Measurements from ENCODE around the gene SLC27A1.
"Not testable (repeated sequence)": the region's sequence is repeated elsewhere in the genome, so short reads cannot be mapped to it uniquely, and the experiment has no call there.

SLC27A1 gene

DNA sequence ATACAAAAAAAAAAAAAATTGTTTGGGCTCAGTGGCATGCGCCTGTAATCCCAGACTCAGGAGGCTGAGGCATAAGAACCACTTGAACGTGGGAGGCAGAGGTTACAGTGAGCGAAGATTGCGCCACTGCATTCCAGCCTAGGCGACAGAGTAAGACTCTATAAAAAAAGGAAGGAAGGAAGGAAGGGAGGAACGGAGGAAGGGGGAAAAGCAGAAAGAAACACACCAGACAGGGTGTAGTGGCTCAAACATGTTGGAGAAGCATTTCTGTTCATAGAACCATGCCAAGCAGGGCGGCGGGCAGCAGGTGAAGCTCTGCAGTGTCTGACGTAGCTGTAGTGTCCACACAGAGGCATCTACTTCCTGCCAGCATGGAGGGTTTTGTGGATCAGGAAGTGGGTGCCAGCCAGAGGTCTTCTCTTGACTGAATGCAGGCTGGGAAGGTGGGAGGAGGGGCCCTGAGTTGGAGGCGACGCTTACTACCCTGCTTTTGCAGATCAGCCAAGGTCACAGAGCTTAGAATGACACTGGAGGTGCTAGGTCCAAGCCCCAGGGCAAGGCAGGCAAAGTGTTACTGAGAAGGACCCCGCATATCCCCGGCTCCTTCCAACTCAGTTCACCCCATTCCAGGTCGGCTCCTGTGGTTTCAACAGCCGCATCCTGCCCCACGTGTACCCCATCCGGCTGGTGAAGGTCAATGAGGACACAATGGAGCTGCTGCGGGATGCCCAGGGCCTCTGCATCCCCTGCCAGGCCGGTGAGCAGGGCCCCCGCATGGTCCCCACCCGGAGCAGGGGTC, 29.5 kb downstream of the SLC27A1 start:
- H3K9me3 ChIP-seq (ENCODE audit: control insufficient read depth in 1 of 2, low read length in 2 of 2), result no peaks in the 10 kb centered on the region
- peaks cover 4 to 7% of the 10 kb centered on the region in 2 donors for H3K36me3 ChIP-seq (ENCODE audit: control insufficient read depth in 1 of 2, insufficient read depth in 2 of 2, low read length in 2 of 2)
- H3K4me3 ChIP-seq (ENCODE audit: low read depth in 1 of 2, low read length in 2 of 2), result no peak overlapping the region
- no peak overlapping the region for H3K9ac ChIP-seq (ENCODE audit: low read depth in 1 of 2, low read length in 2 of 2)
- H3K4me1 ChIP-seq (ENCODE audit: control insufficient read depth in 1 of 2, insufficient read depth in 2 of 2, low read length in 2 of 2), result peaks cover 0 to 14% of the 10 kb centered on the region in 2 donors
- H3K27me3 ChIP-seq (ENCODE audit: control insufficient read depth in 1 of 2, insufficient read depth in 2 of 2, low read length in 2 of 2), result no peaks in the 10 kb centered on the region
- no peak overlapping the region for H3K27ac ChIP-seq (ENCODE audit: low read depth, low read length)

DNA sequence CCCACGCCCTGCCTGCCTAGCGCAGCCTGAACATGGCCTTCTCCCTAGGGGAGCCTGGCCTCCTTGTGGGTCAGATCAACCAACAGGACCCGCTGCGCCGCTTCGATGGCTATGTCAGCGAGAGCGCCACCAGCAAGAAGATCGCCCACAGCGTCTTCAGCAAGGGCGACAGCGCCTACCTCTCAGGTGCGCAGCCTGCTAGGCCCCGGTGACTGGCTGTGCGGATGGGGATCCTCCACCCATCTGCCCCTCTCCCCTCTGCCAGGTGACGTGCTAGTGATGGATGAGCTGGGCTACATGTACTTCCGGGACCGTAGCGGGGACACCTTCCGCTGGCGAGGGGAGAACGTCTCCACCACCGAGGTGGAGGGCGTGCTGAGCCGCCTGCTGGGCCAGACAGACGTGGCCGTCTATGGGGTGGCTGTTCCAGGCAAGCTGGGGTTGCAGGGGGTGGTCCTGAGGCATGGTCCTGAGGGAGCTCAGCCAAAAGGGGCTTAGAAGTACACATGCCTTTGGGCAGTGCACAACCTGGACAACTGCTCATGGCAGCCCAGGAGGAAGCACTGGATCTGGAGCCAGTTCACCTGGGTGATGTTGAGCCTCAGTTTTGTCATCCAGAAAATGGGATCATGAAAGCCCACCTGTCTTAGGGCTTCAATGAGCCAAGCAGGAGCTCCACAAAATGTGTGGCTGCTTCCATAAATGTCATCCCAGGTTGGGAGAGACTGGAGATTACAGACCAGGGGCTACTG, 30.3 kb downstream of the SLC27A1 start:
- Histone ChIP-seq H3K4me1 (ENCODE audit: control insufficient read depth in 1 of 2, insufficient read depth in 2 of 2, low read length in 2 of 2) (peaks cover 0 to 14% of the 10 kb centered on the region in 2 donors), H3K27ac (ENCODE audit: low read depth, low read length) (no peak overlapping the region), H3K4me3 (ENCODE audit: low read depth in 1 of 2, low read length in 2 of 2) (no peak overlapping the region), H3K36me3 (ENCODE audit: control insufficient read depth in 1 of 2, insufficient read depth in 2 of 2, low read length in 2 of 2) (peaks cover 4 to 9% of the 10 kb centered on the region in 2 donors), H3K9ac (ENCODE audit: low read depth in 1 of 2, low read length in 2 of 2) (no peak overlapping the region), H3K9me3 (ENCODE audit: control insufficient read depth in 1 of 2, low read length in 2 of 2) (no peaks in the 10 kb centered on the region), H3K27me3 (ENCODE audit: control insufficient read depth in 1 of 2, insufficient read depth in 2 of 2, low read length in 2 of 2) (no peaks in the 10 kb centered on the region)

DNA sequence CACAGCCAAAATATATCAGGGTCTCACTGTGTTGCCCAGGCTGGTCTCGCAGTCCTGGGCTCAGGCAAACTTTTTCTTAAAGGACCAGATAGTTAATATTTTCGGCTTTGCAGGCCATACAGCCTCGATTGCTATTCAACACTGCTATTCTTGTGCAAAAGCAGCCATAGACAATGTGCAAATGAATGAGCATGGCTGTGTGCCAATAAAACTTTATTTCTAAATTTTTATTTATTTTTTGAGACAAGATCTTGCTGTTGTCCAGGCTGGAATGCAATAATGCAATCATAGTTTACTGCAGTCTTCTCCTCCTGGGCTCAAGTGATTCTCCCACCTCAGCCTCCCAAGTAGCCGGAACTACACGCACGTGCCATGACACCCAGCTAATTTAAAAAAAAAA, 32.9 kb downstream of the SLC27A1 start:
- Histone ChIP-seq H3K9me3 (ENCODE audit: control insufficient read depth in 1 of 2, low read length in 2 of 2) (no peaks in the 10 kb centered on the region), H3K36me3 (ENCODE audit: control insufficient read depth in 1 of 2, insufficient read depth in 2 of 2, low read length in 2 of 2) (peaks cover 4 to 10% of the 10 kb centered on the region in 2 donors), H3K9ac (ENCODE audit: low read depth in 1 of 2, low read length in 2 of 2) (no peak overlapping the region), H3K27me3 (ENCODE audit: control insufficient read depth in 1 of 2, insufficient read depth in 2 of 2, low read length in 2 of 2) (no peaks in the 10 kb centered on the region), H3K27ac (ENCODE audit: low read depth, low read length) (no peak overlapping the region), H3K4me3 (ENCODE audit: low read depth in 1 of 2, low read length in 2 of 2) (no peak overlapping the region), H3K4me1 (ENCODE audit: control insufficient read depth in 1 of 2, insufficient read depth in 2 of 2, low read length in 2 of 2) (peaks cover 0 to 5% of the 10 kb centered on the region in 2 donors)

DNA sequence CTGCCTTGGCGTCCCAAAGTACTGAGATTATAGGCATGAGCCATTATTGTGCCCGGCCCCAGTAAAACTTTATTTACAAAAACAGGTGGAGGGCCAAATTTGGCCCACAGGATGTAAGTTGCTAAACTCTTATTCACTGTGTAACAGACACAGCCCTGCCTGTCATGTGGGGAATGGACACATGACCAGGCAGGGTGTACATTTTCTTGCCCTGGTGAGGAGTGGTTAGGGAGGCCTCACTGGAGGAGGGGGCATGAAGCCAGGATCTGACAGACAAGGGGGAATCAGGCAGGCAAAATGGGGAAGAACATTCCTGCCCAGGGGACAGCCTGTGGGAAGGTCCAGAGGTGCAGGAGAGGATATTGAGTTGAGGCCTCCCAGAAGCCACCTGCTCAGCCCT, 33.7 kb downstream of the SLC27A1 start:
- Histone ChIP-seq H3K27me3 (ENCODE audit: control insufficient read depth in 1 of 2, insufficient read depth in 2 of 2, low read length in 2 of 2) (no peaks in the 10 kb centered on the region), H3K9ac (ENCODE audit: low read depth in 1 of 2, low read length in 2 of 2) (no peak overlapping the region), H3K4me3 (ENCODE audit: low read depth in 1 of 2, low read length in 2 of 2) (no peak overlapping the region), H3K36me3 (ENCODE audit: control insufficient read depth in 1 of 2, insufficient read depth in 2 of 2, low read length in 2 of 2) (peaks cover 4 to 10% of the 10 kb centered on the region in 2 donors), H3K4me1 (ENCODE audit: control insufficient read depth in 1 of 2, insufficient read depth in 2 of 2, low read length in 2 of 2) (peaks cover 0 to 5% of the 10 kb centered on the region in 2 donors), H3K27ac (ENCODE audit: low read depth, low read length) (no peak overlapping the region), H3K9me3 (ENCODE audit: control insufficient read depth in 1 of 2, low read length in 2 of 2) (no peaks in the 10 kb centered on the region)

DNA sequence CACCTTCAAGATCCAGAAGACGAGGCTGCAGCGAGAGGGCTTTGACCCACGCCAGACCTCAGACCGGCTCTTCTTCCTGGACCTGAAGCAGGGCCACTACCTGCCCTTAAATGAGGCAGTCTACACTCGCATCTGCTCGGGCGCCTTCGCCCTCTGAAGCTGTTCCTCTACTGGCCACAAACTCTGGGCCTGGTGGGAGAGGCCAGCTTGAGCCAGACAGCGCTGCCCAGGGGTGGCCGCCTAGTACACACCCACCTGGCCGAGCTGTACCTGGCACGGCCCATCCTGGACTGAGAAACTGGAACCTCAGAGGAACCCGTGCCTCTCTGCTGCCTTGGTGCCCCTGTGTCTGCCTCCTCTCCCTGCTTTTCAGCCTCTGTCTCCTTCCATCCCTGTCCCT, 34.1 kb downstream of the SLC27A1 start:
- no peak overlapping the region for H3K4me3 ChIP-seq (ENCODE audit: low read depth in 1 of 2, low read length in 2 of 2)
- H3K9ac ChIP-seq (ENCODE audit: low read depth in 1 of 2, low read length in 2 of 2), result no peak overlapping the region
- peaks cover 4 to 10% of the 10 kb centered on the region in 2 donors for H3K36me3 ChIP-seq (ENCODE audit: control insufficient read depth in 1 of 2, insufficient read depth in 2 of 2, low read length in 2 of 2)
- H3K27ac ChIP-seq (ENCODE audit: low read depth, low read length), result no peak overlapping the region
- peaks cover 0 to 5% of the 10 kb centered on the region in 2 donors for H3K4me1 ChIP-seq (ENCODE audit: control insufficient read depth in 1 of 2, insufficient read depth in 2 of 2, low read length in 2 of 2)
- H3K27me3 ChIP-seq (ENCODE audit: control insufficient read depth in 1 of 2, insufficient read depth in 2 of 2, low read length in 2 of 2), result no peaks in the 10 kb centered on the region
- H3K9me3 ChIP-seq (ENCODE audit: control insufficient read depth in 1 of 2, low read length in 2 of 2), result no peaks in the 10 kb centered on the region

DNA sequence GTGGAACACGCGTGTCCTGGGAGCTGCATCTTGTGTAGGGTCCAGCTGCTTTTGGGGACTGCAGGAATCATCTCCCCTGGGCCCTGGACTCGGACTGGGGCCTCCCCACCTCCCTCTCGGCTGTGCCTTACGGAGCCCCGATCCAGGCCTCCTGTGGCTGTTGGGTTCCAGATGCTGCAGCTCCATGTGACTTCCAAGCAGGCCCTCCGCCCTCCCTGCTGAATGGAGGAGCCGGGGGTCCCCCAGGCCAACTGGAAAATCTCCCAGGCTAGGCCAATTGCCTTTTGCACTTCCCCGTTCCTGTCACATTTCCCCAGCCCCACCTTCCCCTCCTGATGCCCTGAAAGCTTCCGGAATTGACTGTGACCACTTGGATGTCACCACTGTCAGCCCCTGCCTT, 34.9 kb downstream of the SLC27A1 start:
- H3K9ac ChIP-seq (ENCODE audit: low read depth in 1 of 2, low read length in 2 of 2), result no peak overlapping the region
- H3K36me3 ChIP-seq (ENCODE audit: control insufficient read depth in 1 of 2, insufficient read depth in 2 of 2, low read length in 2 of 2), result peaks cover 4 to 10% of the 10 kb centered on the region in 2 donors
- H3K27ac ChIP-seq (ENCODE audit: low read depth, low read length), result no peak overlapping the region
- no peaks in the 10 kb centered on the region for H3K27me3 ChIP-seq (ENCODE audit: control insufficient read depth in 1 of 2, insufficient read depth in 2 of 2, low read length in 2 of 2)
- peaks cover 2 to 6% of the 10 kb centered on the region in 2 donors for H3K4me1 ChIP-seq (ENCODE audit: control insufficient read depth in 1 of 2, insufficient read depth in 2 of 2, low read length in 2 of 2)
- no peaks in the 10 kb centered on the region for H3K9me3 ChIP-seq (ENCODE audit: control insufficient read depth in 1 of 2, low read length in 2 of 2)
- no peak overlapping the region for H3K4me3 ChIP-seq (ENCODE audit: low read depth in 1 of 2, low read length in 2 of 2)

DNA sequence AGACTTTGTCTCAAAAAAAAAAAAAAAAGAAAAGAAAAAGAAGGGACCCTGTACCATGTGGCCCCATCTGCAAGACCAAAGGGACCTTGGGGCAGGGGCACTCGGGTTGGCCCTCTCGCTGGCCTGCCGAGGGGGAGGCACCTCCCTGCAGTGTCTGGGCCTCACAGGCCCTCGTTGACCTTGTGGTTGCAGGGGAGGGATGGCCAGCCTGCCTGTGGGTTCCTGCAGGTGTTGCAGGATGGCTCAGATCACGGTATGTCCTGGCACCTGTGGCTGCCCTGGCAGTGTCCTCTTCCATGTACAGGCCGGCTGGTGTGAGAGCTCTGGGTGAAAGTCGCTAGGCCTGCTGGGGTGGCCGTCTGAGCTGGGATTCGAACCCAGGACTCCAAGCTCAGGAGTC, 36.4 kb downstream of the SLC27A1 start:
- Histone ChIP-seq H3K36me3 (ENCODE audit: control insufficient read depth in 1 of 2, insufficient read depth in 2 of 2, low read length in 2 of 2) (peaks cover 0 to 2% of the 10 kb centered on the region in 2 donors), H3K4me3 (ENCODE audit: low read depth in 1 of 2, low read length in 2 of 2) (no peak overlapping the region), H3K27me3 (ENCODE audit: control insufficient read depth in 1 of 2, insufficient read depth in 2 of 2, low read length in 2 of 2) (no peaks in the 10 kb centered on the region), H3K9ac (ENCODE audit: low read depth in 1 of 2, low read length in 2 of 2) (no peak overlapping the region), H3K4me1 (ENCODE audit: control insufficient read depth in 1 of 2, insufficient read depth in 2 of 2, low read length in 2 of 2) (peaks cover 5 to 12% of the 10 kb centered on the region in 2 donors), H3K9me3 (ENCODE audit: control insufficient read depth in 1 of 2, low read length in 2 of 2) (no peaks in the 10 kb centered on the region), H3K27ac (ENCODE audit: low read depth, low read length) (no peak overlapping the region)

DNA sequence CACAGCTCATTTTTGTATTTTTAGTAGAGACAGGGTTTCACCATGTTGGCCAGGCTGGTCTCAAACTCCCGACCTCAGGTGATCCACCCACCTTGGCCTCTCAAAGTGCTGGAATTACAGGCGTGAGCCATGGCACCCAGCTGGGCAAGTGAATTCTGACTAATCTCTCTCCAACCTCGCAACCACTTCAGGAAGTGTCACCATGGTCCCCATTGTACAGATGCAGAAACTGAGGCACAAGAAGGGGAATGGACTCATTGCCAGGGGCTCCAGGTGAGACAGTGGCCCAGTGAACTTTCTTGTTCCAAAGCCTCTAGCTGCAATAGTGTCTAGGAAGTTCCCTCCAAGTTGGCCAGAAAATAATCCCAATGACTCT, 38.2 kb downstream of the SLC27A1 start:
- not testable (repeated sequence) for H3K27ac ChIP-seq (ENCODE audit: low read depth, low read length); H3K9ac ChIP-seq (ENCODE audit: low read depth in 1 of 2, low read length in 2 of 2); H3K36me3 ChIP-seq (ENCODE audit: control insufficient read depth in 1 of 2, insufficient read depth in 2 of 2, low read length in 2 of 2)

DNA sequence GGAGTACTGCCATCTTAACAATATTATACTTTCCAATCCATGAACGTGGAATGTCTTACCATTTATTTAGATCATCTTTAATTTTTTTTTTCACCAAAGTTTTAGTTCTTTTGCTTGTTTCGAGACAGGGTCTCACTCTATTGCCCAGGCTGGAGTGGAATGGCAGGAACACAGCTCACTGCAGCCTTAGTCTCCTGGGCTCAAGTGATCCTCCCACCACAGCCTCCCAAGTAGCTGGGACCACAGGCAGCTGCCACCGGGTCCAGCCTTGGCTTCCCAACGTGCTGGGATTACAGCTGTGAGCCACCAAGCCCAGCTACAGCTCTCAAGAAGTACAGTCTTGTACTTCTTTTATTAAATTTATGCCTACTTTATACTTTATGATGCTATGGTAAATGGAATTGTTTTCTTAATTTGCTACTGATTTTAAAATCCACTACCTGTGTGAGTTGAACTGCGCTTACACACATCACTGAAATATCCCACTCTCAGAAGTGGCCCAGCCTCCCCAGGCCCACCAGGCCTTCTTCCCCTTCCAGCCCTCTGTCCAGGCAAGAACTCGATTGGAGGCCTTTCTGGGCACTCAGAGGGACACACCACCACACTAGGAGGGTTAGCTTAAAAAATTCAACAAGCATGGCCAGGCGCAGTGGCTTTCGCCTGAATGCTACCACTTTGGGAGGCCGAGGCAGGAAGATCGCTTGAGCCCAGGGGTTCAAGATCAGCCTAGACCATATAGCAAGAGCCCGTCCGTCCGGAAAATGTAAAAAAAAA, 40.1 kb downstream of the SLC27A1 start:
- Histone ChIP-seq H3K9ac (ENCODE audit: low read depth in 1 of 2, low read length in 2 of 2) (peak overlapping the region; percentile 72 to 97), H3K27ac (ENCODE audit: low read depth, low read length) (no peak overlapping the region), H3K27me3 (ENCODE audit: control insufficient read depth in 1 of 2, insufficient read depth in 2 of 2, low read length in 2 of 2) (no peaks in the 10 kb centered on the region), H3K4me1 (ENCODE audit: control insufficient read depth in 1 of 2, insufficient read depth in 2 of 2, low read length in 2 of 2) (peaks cover 8 to 20% of the 10 kb centered on the region in 2 donors), H3K9me3 (ENCODE audit: control insufficient read depth in 1 of 2, low read length in 2 of 2) (no peaks in the 10 kb centered on the region), H3K4me3 (ENCODE audit: low read depth in 1 of 2, low read length in 2 of 2) (peak overlapping the region; percentile 80 to 91), H3K36me3 (ENCODE audit: control insufficient read depth in 1 of 2, insufficient read depth in 2 of 2, low read length in 2 of 2) (peaks cover 0 to 2% of the 10 kb centered on the region in 2 donors)

More for the DNA sequence above, 38.2 kb downstream of the SLC27A1 start:
- not testable (repeated sequence) for H3K27me3 ChIP-seq (ENCODE audit: control insufficient read depth in 1 of 2, insufficient read depth in 2 of 2, low read length in 2 of 2); H3K4me3 ChIP-seq (ENCODE audit: low read depth in 1 of 2, low read length in 2 of 2); H3K9me3 ChIP-seq (ENCODE audit: control insufficient read depth in 1 of 2, low read length in 2 of 2)
- peaks cover 8 to 20% of the 10 kb centered on the region in 2 donors for H3K4me1 ChIP-seq (ENCODE audit: control insufficient read depth in 1 of 2, insufficient read depth in 2 of 2, low read length in 2 of 2)
